Stomach smooth muscle (tissue), 2 donors: ENCODE data around the gene DLK1.

Source experiments
- H3K27ac ChIP-seq: one replicate; pipeline ENCODE4 v1.7.0; 2013; ENCODE audit warnings: mild to moderate bottlenecking, low read length, inconsistent platforms
- H3K27me3 ChIP-seq, 2 donors: one replicate each; pipeline ENCODE4 v1.7.0; 2013; ENCODE audit warnings: low read length in 2 of 2; ENCODE audit not compliant: insufficient read depth in 2 of 2, control insufficient read depth in 1 of 2
- H3K36me3 ChIP-seq, 2 donors: one replicate each; pipeline ENCODE4 v1.7.0; 2013; ENCODE audit warnings: low read length in 2 of 2; ENCODE audit not compliant: control insufficient read depth in 2 of 2, insufficient read depth in 2 of 2
- H3K4me1 ChIP-seq: one replicate; pipeline ENCODE4 v1.7.0; 2013; ENCODE audit warnings: low read length; ENCODE audit not compliant: control insufficient read depth, insufficient read depth
- H3K4me3 ChIP-seq, 2 donors: one replicate each; pipeline ENCODE4 v1.7.0; 2013; ENCODE audit warnings: low read length in 2 of 2
- H3K9ac ChIP-seq, 2 donors: one replicate each; pipeline ENCODE4 v1.7.0; 2013; ENCODE audit warnings: low read length in 2 of 2, mild to moderate bottlenecking in 1 of 2
- H3K9me3 ChIP-seq, 2 donors: one replicate each; pipeline ENCODE4 v1.7.0; 2013; ENCODE audit warnings: low read length in 2 of 2; ENCODE audit not compliant: control insufficient read depth in 2 of 2
- donor health status: healthy.
- donor health status: Pancreatic carcinoma.

Gene DLK1

DNA sequence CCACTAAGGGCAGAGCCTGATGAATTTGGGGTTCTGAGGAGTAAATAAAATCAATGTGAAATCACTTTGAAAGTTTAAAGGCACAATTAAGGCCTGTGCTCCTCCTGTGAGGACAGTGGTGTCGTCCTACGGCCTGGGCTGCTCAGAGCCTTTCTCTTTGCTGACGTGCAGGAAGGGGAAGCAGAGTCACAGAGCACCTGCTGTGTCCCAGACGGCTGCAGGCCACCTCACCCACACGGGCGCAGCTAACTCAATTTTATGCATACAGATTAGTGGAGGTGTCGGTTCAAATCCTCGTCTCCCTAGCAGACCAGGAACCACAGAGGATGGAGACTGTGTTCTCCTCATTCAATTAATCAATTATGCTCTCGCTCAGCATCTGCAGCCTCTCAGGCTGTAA is 11.4 kb upstream of the DLK1 start:
- peaks cover 2 to 4% of the 10 kb centered on the region in 2 donors for H3K27me3 ChIP-seq
- H3K9ac ChIP-seq, result no peak overlapping the region
- no peaks in the 10 kb centered on the region for H3K36me3 ChIP-seq
- H3K27ac ChIP-seq, result no peak overlapping the region
- H3K9me3 ChIP-seq, result peaks cover 0 to 6% of the 10 kb centered on the region in 2 donors
- H3K4me3 ChIP-seq, result no peak overlapping the region
- no peaks in the 10 kb centered on the region for H3K4me1 ChIP-seq

DNA sequence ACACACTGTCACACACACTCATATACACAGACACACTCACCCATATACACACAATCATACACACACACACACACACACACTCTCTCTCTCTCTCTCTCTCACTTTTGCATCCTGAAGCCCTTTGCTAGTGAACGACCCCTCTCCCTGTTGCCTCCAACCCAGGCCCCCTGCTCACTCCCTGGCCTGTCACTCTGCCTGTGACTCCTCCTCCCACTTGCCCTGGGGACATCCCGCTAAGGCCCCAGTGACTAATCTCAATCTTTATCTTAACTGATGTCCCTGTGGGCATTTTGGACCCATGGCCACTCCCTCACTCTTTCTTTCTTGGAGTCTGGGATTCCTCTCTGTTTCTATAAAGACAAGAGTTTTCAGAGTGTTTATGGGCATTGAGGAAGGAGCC is 10.9 kb upstream of the DLK1 start:
- Histone ChIP-seq H3K4me3 (no peak overlapping the region), H3K9me3 (peaks cover 0 to 6% of the 10 kb centered on the region in 2 donors), H3K36me3 (no peaks in the 10 kb centered on the region), H3K4me1 (no peaks in the 10 kb centered on the region), H3K27me3 (peaks cover 0 to 2% of the 10 kb centered on the region in 2 donors), H3K27ac (no peak overlapping the region), H3K9ac (no peak overlapping the region)

DNA sequence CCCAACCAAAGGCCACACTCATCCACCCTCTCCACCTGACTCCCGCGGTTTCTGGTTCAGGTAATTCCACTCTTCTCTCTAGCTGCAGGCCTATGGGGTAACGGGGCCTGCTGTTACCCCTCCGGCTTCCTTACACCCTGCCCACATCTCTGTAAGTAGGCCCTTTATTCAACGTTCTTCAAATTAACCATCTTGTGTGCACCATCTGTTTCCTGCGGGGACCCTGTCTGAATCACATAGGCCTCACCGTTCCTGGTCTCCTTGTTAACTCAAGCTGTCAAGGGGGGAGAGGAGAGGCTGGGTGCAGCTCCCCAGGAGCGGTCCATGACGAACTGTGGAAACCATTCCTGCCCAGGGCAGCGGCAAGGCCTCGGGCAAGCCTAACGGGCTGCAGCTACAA is 9.3 kb upstream of the DLK1 start:
- Histone ChIP-seq H3K9me3 (peaks cover 0 to 6% of the 10 kb centered on the region in 2 donors), H3K36me3 (no peaks in the 10 kb centered on the region), H3K27me3 (peaks cover 0 to 2% of the 10 kb centered on the region in 2 donors), H3K27ac (no peak overlapping the region), H3K4me3 (no peak overlapping the region), H3K9ac (no peak overlapping the region), H3K4me1 (no peaks in the 10 kb centered on the region)

DNA sequence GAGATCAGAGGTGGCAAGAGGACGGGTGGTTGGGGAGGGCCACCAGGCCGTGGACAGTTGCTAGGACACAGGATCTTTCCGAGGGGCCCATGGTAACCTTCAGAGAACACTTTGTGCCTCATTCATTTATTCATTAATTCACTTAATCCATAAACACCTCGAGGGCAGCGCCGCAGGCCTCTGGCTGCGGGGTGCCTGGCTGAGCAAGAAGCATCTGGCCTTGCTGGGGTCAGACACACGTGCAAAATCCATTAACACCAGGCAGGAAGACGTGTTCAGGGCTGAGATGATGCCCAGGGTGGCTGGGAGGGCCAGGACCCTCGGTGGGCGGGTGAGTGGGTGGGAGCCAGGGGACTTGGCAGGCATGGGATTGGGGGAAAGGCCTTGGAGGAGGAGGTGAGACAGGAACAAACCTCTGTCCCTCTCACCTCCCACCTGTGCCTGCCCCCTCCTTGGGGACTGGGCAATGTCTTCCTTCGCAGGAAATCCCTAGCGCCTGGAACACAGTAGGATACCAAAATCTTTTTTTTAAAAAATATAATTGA is 6.6 kb upstream of the DLK1 start:
- no peak overlapping the region for H3K27ac ChIP-seq
- no peak overlapping the region for H3K4me3 ChIP-seq
- peaks cover 0 to 4% of the 10 kb centered on the region in 2 donors for H3K27me3 ChIP-seq
- no peaks in the 10 kb centered on the region for H3K36me3 ChIP-seq
- H3K9me3 ChIP-seq, result peaks cover 0 to 6% of the 10 kb centered on the region in 2 donors
- H3K9ac ChIP-seq, result no peak overlapping the region
- H3K4me1 ChIP-seq, result no peaks in the 10 kb centered on the region

DNA sequence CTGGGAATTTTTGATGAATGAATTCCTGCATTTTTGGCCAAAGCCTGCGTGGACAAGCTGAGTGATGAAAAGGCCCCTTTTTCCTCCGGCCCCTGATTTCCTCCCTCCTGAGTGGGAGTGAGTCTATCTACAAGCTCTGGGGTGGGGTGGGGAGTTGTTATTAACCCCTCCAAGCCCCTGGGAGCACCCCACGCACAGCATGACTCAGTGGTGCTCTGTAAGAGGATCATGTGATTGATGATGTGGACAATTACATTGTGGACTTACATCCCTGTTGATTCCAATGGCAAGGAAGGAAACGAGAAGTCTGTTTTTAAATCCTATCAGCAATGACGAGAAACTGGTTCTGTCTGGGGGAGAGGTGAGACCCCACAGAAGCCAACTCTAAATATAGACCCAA is 5.1 kb upstream of the DLK1 start:
- H3K9me3 ChIP-seq, result peaks cover 0 to 6% of the 10 kb centered on the region in 2 donors
- H3K36me3 ChIP-seq, result no peaks in the 10 kb centered on the region
- H3K4me1 ChIP-seq, result no peaks in the 10 kb centered on the region
- H3K27me3 ChIP-seq, result peaks cover 5 to 16% of the 10 kb centered on the region in 2 donors
- no peak overlapping the region for H3K4me3 ChIP-seq
- H3K9ac ChIP-seq, result no peak overlapping the region
- no peak overlapping the region for H3K27ac ChIP-seq

DNA sequence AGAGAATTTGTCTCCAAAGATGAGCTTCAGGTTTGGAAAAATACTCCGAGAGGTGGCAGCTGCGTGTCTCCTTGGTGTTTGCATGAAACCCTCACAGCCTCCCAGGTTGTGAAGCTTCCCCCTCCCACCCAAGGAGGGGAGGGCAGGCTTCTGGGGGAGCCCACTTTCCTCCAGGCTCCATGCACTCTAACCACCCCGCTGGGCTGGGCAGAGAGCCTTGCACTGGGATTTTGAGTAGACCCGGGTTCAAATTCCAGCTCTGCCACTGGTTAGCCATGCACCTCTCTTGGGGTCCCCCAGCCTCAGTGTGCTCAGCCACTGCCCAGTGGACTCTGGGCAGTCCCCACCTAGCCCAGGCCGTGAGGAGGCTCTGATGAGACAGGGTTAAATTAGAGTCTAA is 4.3 kb upstream of the DLK1 start:
- Histone ChIP-seq H3K27ac (no peak overlapping the region), H3K27me3 (peaks cover 11 to 18% of the 10 kb centered on the region in 2 donors), H3K4me1 (no peaks in the 10 kb centered on the region), H3K36me3 (no peaks in the 10 kb centered on the region), H3K4me3 (no peak overlapping the region), H3K9me3 (peaks cover 0 to 6% of the 10 kb centered on the region in 2 donors), H3K9ac (no peak overlapping the region)

DNA sequence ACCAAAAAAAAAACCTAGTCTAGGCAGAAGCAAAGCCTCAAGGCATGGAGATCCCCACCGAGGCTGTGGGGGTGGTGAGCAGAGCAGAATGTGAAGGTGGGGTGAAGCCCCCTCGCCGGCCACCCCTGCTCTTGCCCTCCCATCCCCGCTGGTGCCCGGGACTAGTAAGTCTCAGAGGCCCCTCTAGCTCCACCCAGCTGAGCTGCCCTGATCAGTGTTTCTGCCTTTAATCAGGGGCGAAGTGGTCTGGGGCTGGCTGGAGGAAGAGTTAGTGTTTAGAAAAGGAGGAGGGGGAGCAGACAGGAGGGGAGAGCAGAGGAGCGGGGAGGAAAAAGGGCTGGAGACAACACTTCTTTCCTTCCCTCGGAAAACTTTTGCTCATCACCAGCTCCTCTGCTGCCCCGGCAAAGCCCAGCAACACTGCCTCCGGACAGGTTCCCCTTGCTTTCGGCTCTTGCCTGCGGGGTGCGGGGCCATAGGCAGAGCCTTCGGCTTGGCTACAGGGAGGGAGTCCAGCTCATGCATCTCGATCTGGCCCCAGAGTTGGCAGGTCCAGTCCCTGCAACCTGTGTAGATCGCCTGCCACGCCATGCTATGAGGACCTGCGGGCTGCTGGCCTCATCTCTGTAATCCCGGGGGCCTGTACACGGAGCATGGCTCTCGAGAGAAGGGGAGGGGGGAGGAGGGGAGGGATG is 3.4 kb upstream of the DLK1 start:
- Histone ChIP-seq H3K36me3 (no peaks in the 10 kb centered on the region), H3K4me3 (no peak overlapping the region), H3K4me1 (no peaks in the 10 kb centered on the region), H3K27me3 (peaks cover 20 to 26% of the 10 kb centered on the region in 2 donors), H3K9ac (no peak overlapping the region), H3K9me3 (peaks cover 0 to 6% of the 10 kb centered on the region in 2 donors), H3K27ac (no peak overlapping the region)

DNA sequence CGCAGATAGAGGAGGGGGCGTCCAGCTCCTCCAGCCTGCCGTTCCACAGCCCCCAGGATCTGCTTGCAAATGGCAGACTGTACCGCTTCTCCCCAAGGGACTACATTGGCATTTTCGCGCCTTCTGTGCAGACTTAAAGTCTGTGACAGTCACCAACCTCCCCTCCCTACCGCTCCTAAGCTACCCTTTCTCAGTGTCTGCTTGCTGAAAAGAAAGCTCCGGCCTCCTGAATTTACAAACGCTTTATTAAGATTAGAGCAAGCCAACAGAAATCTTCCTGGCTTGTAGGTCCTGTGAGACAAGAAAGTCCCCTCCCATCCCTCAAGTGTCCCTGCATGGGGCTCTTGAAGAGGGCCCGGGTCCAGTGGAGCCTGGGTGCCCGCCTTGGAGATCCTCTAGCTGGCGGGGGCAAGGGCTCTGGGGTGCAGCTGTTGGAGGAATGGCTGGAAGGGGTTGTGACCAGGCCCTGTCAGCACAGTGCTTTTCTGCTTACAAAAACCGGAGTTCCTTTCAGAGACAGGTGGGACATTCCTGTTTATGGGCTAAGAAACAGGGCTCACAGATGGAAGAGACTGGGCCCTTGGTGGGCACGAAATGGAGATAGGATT is 2.8 kb upstream of the DLK1 start:
- Histone ChIP-seq H3K4me1 (no peaks in the 10 kb centered on the region), H3K9ac (no peak overlapping the region), H3K4me3 (no peak overlapping the region), H3K27me3 (peaks cover 24 to 29% of the 10 kb centered on the region in 2 donors), H3K36me3 (no peaks in the 10 kb centered on the region), H3K9me3 (peaks cover 0 to 6% of the 10 kb centered on the region in 2 donors), H3K27ac (no peak overlapping the region)

DNA sequence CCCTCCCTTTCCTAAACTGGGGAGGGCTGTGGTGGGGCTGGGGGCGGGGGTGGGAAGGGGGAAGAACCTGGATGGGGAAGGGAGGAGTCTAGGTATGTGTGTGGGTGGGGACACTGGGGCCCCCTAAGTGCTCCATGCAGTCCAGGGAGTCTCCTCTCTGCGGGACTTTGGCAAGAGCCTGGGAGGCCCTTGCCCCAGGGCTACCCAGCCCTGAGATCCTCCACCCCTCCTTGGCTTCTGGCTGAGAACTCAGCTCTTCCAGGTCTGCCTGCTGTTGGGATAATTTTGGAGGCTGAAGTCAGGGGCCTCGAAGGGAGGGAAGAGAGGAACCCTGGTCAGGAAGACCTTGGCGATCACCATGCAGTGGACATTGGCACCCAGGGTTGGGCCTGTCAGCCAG is 2.2 kb upstream of the DLK1 start:
- no peaks in the 10 kb centered on the region for H3K4me1 ChIP-seq
- H3K9me3 ChIP-seq, result peaks cover 0 to 6% of the 10 kb centered on the region in 2 donors
- peaks cover 28 to 30% of the 10 kb centered on the region in 2 donors for H3K27me3 ChIP-seq
- no peak overlapping the region for H3K9ac ChIP-seq
- H3K36me3 ChIP-seq, result no peaks in the 10 kb centered on the region
- H3K27ac ChIP-seq, result no peak overlapping the region
- no peak overlapping the region for H3K4me3 ChIP-seq

DNA sequence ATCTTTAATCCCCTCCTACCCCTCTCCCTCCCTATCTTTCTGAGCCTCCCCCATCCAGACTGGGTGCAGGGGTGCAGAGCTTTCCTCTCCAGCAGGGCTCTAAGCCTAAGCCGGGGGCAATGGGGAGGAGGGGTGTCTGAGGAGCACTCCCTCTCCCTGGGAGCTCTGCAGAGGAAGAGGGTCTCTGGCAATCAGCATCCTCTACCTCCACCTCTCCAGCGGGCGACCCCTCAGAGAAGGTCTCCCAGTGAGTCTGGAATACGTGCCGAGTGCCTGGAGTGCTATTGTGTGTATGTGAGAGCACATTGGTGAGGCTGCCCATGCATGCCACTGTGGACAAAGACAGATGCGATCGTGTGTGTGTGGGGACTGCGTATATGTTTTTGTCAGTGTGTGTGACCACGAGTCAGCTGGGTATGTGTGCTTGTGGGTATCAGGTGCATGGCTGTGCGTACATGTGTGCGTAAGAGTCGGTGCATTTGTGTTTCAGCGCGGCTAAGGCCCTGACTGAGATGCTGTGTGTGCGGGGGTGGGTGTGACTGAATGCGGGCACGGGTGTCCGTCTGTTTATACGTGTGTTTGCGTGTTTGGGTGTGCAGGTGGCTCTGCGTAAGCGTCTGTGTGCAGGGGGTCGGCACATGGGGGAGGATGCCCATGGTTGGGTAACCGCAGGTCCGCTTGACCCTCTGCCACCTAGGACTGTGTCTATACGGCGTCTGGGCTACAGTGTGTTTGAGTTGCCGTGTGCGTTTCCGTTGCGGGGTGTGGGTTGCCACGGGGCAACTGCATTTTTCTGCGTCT is 905 bp upstream of the DLK1 start:
- Histone ChIP-seq H3K4me3 (no peak overlapping the region), H3K4me1 (no peaks in the 10 kb centered on the region), H3K27ac (no peak overlapping the region), H3K9me3 (peaks cover 0 to 6% of the 10 kb centered on the region in 2 donors), H3K27me3 (peaks cover 34 to 35% of the 10 kb centered on the region in 2 donors), H3K9ac (no peak overlapping the region), H3K36me3 (no peaks in the 10 kb centered on the region)
